ENCODE results near the gene C6orf89.

Gene C6orf89, protein sequence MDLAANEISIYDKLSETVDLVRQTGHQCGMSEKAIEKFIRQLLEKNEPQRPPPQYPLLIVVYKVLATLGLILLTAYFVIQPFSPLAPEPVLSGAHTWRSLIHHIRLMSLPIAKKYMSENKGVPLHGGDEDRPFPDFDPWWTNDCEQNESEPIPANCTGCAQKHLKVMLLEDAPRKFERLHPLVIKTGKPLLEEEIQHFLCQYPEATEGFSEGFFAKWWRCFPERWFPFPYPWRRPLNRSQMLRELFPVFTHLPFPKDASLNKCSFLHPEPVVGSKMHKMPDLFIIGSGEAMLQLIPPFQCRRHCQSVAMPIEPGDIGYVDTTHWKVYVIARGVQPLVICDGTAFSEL

DNA sequence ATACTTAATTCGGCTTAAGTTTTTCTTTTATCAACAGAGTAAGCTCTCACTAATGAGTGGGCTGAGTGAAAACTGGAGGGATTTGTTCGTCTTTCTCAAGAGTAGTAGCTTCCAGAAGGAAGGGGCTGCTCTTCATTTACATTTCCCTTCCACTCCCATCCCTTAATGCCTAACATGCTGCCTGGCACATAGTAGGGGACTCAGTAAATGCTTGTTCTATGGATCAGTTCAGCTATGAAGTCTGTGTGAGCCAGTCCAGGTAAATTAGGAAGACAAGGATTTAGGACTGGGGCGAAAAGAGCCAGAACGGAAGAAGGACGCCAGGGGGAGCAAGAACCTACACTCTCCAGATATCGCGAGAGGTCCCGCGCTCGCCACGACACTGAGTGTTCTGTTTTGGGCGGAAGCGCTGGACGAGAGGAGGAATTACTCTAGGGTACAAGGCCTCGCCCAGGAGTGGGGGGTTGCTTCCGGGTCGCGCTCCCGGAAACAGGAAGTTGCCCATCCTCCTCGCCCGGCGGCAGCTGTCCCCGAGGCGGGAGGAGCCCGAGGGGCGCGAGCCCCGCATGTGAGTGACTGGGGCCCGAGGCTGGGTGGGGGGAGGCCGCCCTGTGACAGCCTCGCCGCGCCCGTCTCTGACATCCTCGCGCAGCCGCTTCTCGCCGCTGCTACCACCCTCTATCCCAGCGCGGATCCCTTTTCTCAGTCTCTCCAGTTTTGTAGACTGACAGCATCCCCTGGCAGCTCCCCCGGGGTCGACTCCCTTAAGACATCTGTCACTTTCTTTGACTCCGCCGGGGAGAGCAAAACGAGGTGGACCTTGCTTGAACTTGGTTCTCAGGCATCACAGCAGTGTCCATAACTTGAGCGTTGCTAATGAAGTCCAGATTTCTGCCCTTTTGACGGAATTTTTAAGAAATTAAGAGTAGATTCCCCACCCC, at the start of gene C6orf89:
TSS of gene C6orf89 (plus strand) at position 492 of the 941 bp plus-strand sequence. CDS start 13,493 bp downstream, outside the sequence.
- DNase-seq (peak; percentile 96), ATAC-seq (peak; percentile 100)

DNA sequence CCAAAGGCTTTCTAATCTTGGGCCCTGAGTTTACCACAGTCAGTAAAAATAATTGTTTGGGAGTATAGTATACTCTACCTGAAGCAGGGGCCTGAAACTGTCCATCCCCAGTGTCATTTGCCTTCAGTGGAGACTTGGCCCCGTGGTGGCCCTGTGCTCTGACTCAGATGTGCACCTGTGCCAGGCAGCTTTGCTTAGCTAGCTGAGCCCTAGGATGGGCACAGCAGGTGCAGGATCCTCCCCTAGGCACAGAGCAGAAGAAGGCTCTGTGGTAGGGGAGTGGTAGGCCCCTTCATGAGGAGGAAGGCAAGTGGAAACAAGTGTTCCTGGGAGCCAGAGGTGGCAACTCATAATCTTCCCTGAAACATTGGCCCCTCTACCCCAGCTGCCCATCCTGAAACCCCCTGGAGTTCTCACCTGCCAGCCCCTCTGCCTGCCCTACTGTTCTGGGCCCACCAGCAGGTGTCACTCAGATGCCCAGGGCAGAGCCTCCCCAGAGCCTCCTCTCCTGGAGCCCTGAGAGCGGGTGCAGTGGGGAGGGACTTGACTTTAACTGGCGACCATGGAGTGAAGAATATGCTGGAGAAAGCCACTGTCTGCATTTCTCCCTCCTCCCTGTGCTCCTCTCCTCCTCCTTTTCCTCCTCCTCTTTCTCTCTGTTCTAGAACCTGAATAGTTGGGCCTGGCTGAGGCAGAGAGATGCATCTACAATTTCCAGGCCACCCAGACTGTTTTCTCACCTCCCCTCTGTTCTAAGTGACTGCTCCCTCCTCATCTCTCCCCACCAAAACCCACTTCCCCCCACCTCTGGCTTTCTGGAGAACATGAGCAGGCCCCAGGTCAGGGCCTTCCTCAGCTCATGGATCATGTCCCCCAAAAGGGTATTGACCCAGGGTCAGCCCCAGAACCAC, 49.4 kb upstream of the C6orf89 start:
- no peak for DNase-seq
- no peak for ATAC-seq

DNA sequence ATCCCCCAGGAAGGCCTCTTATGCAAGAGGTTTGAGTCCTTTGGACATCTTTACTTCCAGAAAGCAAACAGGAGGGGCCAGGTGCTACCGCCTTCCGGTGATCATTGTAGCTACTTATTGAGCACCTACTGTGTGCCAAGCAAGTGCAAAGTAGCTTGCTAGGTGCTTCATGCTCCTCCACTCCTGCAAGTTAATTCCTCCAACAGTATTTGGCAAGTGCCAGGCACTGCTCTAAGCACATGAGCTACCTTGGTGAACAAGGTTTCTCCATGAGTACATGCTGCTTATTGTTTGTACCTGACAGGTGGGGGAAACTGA, 48.8 kb upstream of the C6orf89 start:
- ATAC-seq (no peak), DNase-seq (no peak)

DNA sequence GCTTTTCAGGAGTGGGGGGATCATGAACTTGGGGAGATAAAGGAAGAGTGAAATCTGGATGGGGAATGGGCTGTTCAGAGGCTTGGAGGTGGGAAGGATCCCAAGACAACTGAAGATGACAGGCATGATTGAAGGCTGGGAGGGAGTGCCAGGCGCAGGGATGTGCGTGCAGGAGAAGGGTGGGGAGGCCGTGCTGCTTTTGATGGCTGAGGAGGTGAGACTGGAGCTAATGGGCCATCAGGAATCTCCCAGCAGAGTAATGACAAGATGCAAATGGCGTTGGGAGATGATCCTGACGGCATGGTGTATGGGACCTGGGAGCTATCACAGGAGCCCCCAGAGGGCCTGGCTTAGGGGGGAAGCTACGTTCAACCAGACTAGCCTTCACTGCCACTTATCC, 48.1 kb upstream of the C6orf89 start:
- DNase-seq, result no peak
- ATAC-seq, result no peak

DNA sequence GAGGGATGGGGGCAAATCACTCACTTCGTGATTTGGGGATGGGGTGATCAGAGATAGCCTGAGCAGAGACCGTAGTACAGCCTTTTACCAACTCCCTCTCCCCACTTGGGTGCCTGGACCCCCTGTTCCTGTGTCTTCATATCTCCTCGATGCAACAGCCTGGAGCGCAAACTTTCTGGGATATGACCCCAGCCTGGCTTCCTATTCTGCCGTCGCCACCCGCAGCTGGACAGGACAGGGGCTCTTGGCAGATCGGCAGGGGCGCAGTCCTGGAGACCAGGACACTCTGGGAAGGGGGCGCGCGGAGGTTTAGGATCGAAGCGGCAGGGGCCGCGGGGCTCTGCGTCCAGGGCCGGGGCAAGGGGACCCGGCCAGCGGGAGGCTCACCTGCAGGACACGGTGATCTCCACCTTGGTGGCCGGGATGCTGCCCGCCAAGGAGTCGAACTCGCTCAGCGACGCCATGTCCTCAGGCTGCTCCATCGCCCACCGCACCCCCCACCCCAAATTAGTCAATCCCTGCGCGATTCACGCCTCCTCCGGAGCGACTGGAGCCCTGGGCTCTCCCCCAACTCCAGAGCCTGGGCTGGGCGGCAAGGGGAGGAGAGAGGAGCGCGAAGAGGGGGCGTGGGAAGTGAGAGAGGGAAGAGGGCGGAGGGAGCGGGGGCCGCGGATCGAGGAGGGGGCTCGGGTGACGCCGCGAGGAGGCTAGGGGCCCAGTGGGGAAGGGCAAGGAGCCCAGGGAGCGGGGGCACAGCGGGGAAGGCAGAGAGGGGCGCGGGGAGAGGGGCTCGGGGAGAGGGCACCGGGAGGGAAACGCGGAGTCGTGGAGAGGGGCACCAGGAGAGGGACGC, 46.6 kb upstream of the C6orf89 start, which contains the start of gene CPNE5:
TSS of gene CPNE5 (minus strand) at position 549 of the 853 bp plus-strand sequence. CDS start at position 482, 67 bp downstream.
- no peak for ATAC-seq

GRCh38 chr6:36839749-36840431, 45.9 kb upstream of the C6orf89 start:
- DNase-seq (peak; percentile 51), ATAC-seq (peak; percentile 44)

More for the DNA sequence above, 46.6 kb upstream of the C6orf89 start, which contains the start of gene CPNE5:
- no peak for DNase-seq

DNA sequence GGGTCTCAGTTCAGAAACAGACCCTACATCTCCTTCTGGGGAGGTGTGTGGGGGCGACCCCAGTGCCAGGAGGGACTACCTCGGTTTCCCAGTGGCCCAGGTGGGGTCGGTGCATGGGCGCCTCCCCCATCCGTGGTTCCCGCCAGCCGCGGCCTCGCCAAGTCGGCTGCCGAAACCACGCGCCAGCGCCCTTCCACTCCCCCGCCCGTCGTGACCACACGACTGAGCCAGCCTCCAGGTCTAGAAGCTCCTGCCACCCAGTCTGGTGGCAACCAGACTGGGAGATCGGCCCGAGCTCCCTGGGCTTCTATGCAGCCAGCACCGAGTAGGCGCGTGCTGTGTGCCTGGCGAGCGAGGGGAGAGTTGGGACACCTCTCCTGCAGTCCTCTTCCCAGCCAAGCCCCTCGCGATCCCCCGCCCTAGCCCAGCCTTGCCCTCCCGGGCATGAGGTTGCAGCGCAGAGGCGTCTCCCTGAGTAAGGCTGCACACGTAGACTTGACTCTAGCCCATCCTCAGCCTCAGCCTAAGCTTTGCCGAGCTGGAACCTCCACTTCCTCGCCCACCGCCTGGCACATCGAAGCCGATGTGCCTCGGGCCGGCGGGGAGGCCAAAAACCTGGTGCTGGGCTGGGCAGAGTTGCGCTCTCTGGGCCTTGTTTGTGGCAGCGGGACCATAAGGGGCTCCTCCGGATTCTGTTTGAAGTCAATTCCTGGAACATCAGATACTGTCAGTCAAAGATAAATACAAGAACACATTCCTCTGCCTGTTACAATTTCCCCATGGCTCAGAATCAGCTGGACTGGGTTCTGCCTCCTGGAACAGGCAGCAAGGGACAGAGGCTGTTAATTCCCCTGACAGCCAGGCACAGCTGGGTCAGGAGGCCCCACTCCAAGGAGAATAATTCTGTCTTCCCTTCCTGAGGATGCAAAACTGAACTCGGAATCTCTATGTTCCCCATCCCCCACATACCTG, 45.0 kb upstream of the C6orf89 start:
- ATAC-seq, result no peak
- peak; percentile 40 for DNase-seq

DNA sequence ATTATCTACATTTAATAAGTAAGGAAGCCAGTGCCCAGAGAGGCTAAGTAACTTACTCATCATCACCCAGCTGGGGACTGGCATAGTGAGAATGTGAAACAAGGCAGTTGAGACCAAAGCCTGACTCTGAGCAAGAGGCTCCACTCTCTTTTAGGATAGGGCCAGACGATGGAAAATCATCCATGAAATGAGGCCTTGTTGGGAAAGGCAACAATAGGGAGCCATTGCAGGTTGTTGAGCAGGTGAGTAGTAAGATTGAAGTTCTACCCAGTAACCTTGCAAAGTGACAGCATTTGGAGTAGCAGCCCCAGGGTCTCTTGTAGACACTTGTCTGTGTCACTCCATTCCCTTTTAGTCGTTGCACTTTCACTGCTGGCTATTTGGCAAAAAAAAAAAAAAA, 44.0 kb upstream of the C6orf89 start:
- DNase-seq (no peak), ATAC-seq (no peak)

DNA sequence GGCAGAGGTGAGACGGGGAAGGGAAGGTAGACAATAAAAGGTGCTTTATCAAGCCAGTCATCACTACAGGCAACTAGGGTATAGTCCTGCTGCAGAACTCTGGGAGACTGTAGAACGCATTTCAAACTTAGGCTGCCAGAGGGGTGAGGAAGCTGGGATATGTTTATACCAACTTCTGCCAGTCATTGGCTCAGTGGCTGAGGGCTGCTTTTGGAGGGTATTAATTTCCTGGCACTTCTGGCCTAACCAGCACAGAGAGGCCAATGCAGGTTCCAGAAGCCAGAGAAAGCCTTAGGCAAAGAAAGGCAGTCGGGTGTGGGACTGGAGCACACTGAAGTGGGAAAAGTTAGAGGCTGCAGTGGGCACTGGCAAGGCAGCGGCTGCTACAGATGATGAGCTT, 42.6 kb upstream of the C6orf89 start:
- ATAC-seq (no peak), DNase-seq (no peak)

DNA sequence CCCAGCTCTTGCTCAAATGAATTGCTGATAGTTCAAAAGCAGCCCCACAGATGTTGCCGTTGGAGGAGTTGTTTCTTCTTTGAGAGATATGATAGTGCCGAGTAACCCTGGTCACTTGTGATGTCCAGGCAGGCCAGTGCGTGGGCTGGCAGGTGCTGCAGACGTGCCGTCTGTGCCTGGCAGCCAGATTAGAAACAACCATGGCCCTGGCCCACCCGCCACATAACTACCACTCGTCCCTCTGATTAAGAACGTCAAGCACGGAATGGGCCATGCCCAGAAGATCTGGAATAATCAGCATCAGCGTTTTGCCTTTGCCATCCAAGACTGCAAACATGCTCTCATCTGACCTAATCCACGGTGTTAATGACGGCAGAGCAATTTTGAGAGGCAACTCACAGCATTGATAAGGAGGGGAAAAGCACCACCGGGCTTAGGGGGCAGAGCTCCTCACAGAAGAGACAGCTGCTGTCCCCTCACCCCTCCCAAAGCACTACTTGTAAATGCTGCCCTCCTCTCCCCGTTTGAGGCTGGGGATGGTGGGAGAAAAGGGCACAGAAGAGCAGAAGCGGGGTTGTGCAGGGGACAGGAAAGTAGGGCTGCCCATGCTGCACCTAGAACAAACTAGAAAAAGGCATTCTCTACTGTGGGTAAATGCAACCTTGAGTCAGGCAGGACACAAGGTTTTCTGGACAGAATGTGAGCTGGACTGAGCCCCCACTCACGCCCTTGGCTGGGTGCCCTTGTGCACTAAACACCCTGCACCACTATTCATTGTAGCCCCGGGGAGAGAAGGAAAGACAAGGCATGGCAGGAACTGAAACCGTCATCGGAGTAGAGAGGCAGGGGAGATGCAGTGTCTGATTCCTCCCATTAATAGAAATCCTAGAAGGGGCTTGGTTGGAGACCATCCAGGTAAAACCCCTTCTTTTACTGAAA, 41.3 kb upstream of the C6orf89 start:
- no peak for DNase-seq
- ATAC-seq, result no peak

- ATAC-seq (no peak), DNase-seq (no peak)
These were observed 40.5 kb upstream of the C6orf89 start for GRCh38 chr6:36845233-36845632.

- ATAC-seq, result no peak
These were observed 38.6 kb upstream of the C6orf89 start for GRCh38 chr6:36847152-36847551.

DNA sequence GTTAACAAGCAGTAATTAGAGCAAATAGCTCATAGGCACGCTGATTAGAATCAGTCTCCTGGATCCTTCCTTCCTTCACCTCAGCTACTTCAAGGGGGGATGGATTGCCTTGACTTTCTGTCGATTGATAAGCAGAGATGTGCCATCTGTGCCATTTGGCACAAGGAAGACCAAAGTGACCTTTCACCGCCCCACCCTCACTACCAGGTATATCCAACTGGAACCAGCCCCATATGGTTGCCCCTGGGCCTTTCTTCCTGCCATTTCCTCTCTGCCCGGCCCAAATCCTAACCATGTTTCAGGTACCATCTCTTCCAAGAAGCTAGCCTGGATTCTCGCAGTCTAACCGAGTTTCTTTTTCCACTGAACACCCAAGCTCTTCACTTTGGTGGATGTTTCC, 37.8 kb upstream of the C6orf89 start:
- ATAC-seq, result no peak
- DNase-seq, result no peak

More at GRCh38 chr6:36847152-36847551, 38.6 kb upstream of the C6orf89 start:
- DNase-seq, result no peak

DNA sequence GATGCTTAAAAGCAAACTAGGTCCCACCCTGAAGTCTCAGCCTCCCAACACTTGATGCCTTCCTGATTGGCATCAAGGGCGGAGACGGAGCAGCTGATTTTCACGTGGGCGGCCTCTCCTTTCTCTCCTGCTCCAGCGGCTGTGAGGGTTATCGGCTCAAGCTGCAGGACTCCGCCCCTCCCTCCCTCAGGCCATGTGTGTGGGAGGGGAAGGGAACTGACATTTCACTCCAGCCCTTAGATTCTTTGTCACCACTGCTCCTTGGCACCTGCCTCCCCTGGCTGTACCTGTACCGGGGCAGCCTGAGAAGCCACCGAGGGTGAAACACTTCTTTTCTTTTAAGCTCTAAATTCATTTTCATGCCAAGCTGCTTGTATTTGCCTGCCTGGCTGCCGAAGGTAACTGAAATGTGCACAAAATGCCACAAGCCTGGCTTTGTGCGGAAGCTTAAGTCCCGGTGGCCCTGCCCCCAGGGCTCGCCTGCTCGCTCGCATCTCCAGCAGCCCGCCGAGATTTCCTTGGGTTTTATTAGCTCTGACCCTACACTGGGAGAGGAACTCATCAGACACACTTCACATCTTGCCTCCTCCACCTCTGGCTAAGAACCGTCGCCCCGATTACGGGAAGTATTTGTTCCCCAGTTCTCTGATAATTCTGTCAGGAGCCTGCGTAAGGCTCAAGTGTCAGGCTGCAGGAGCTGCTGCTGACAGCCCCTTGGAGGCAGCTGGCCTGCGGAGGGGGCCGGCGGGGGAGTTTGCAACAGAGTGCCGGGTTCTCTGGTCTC, 36.9 kb upstream of the C6orf89 start:
- ATAC-seq (no peak), DNase-seq (no peak)

GRCh38 chr6:36850021-36850420, 35.7 kb upstream of the C6orf89 start:
- no peak for DNase-seq
- no peak for ATAC-seq

DNA sequence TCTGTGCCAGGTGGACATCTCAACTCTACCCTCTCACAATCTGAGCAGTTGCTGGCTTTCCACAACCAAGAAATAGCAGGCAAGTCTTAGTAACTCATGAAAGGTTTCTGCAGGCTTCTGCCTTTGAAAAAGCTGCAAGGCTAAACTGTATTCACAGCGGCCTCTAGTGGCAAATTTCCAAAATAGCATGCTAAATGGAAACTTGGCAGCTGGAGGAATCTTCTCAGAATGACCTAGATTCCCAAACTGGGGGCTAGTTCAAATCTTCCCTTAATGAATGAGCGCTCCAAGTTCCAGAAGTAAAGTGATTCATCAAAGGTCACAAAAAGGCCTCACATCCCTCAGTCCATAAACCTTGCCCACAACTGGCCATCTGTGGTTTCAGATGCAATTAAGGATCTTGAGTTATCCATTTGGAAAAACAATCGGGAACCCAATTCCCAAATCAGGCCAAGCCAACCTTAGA, 34.6 kb upstream of the C6orf89 start:
- ATAC-seq, result no peak

DNA sequence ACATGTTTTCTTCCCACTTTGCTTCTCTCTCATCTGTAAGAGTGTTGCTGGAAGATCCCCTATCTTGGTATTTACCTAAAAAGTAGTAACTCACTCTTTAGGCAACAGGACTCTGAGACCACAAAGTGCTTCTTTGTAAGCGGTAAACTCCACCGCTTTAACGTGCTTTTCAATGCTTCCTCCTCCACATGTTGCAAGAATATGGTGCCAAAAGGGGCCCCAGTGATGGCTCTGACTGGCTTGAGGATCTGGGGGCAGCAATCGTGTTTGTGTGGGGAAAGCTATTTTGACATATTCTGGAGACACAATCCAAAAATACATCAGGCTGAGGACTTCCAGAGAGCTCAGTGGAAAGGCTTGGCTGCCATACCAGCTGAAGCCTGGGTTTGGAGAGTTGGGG, 34.1 kb upstream of the C6orf89 start:
- DNase-seq (no peak), ATAC-seq (no peak)

More for the DNA sequence above, 34.6 kb upstream of the C6orf89 start:
- DNase-seq, result no peak

All from stimulated activated naive CD8-positive, alpha-beta T cell treated with anti-CD3 and anti-CD28 coated beads, Interleukin-15, Interleukin-2, amounts not matched to agents 100 U/mL and 50 U/mL, for 24 hours (primary cell).